ENCODE data around the gene UBAP2L. TPM values are rescaled to one million over a fixed set of nuclear protein-coding genes. Genes with fewer than 3 reads are reported as not detected.

Gene UBAP2L
- total and polyA plus RNA-seq, 2 donors (not counting 1 experiment from before 2014, with no cell fraction given): 51.9 to 180 TPM

DNA sequence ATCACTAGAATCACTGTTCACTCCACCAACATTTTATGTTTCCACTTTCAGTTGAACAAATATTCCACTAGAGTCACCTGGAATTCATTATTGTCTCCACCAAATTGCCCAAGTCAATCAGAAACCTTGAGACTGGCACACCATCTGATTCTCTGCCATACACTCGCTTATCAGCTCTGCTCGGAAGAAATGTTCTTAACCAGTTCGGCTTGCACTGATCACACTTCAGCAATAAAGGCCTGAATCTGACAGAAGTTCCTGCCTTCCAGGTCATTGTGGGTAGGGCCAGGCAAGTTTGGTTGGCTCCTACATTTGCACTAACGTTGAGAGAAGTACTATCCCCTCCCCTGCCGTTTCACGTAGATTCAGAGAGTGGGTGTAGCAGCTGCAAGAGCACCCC is 38.8 kb upstream of the UBAP2L start:
- no peaks in the 10 kb centered on the region for H3K27me3 ChIP-seq (ENCODE audit: control insufficient read depth, insufficient read depth, low read length)

DNA sequence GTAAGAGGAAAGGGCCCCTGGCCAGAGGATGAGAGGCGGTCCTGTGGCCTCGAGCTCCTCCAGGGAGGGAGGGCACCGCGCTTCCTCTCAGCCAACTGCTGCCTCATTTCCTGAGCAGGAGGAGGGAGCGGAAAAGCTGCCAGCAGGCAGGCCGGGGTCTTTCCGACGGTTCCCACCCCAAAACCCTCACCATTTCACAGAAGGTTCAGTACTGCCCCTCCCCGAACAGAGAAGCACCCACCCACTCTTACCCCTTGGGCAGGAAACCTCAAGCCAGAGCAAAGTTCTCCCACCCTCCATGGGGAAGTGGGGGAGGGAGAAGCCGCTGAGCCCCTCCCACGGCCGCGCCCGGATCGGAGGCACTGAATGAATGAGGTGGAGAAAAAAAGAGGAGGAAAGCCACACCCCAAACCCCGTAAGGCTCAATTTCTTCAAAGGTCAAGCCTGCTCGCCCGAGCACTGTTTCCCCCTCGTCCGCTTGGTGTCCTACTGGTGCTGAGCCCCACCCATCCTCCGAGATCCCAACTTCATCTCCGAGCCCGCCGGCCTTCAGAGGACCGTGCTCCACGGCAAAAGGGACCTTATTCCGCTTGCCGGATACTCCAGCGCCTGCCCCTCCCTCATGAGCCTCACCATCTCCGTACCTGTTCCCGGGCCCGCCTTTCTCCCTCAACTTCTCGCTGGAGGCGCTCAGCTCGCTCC is 38.3 kb upstream of the UBAP2L start:
- H3K4me2 ChIP-seq (ENCODE audit: extremely low read depth, insufficient read depth, low read length): peak overlapping the region; percentile 96
- H3K79me2 ChIP-seq (ENCODE audit: control insufficient read depth, insufficient read depth, low read length): peaks cover 53% of the 10 kb centered on the region
- H3K4me3 ChIP-seq (replicated peaks in 1 of 4; ENCODE audit: control extremely low read depth in 1 of 4, insufficient read depth in 1 of 4, low read depth in 3 of 4, low read length in 4 of 4): peak overlapping the region; percentile 60 to 98 (median 82)
- H3K27ac ChIP-seq (ENCODE audit: insufficient read depth, low read length): peak overlapping the region; percentile 92
- peak overlapping the region; percentile 74 for H3K9ac ChIP-seq (ENCODE audit: insufficient read depth, low read length)
- TF ChIP-seq EZH2 (IDR thresholded peaks at IDR 0.05; ENCODE audit: low read length, missing control alignments): no peak
- TF ChIP-seq, protein P1, sequence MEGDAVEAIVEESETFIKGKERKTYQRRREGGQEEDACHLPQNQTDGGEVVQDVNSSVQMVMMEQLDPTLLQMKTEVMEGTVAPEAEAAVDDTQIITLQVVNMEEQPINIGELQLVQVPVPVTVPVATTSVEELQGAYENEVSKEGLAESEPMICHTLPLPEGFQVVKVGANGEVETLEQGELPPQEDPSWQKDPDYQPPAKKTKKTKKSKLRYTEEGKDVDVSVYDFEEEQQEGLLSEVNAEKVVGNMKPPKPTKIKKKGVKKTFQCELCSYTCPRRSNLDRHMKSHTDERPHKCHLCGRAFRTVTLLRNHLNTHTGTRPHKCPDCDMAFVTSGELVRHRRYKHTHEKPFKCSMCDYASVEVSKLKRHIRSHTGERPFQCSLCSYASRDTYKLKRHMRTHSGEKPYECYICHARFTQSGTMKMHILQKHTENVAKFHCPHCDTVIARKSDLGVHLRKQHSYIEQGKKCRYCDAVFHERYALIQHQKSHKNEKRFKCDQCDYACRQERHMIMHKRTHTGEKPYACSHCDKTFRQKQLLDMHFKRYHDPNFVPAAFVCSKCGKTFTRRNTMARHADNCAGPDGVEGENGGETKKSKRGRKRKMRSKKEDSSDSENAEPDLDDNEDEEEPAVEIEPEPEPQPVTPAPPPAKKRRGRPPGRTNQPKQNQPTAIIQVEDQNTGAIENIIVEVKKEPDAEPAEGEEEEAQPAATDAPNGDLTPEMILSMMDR (conservative IDR thresholded peaks at IDR 0.05 in 1 of 2, IDR thresholded peaks at IDR 0.05 in 1 of 2; ENCODE audit: low read depth in 1 of 2, low read length in 2 of 2): no peak
- H3K36me3 ChIP-seq (ENCODE audit: control insufficient read depth, insufficient read depth, low read length): peaks cover 4% of the 10 kb centered on the region
- no peaks in the 10 kb centered on the region for H3K27me3 ChIP-seq (ENCODE audit: control insufficient read depth, insufficient read depth, low read length)
- no peak overlapping the region for H2AFZ ChIP-seq (ENCODE audit: low read length)
- peaks cover 8% of the 10 kb centered on the region for H4K20me1 ChIP-seq (ENCODE audit: control insufficient read depth, extremely low read depth, insufficient read depth, low read length)
- peak; percentile 75 to 87 for DNase-seq (ENCODE audit: low read depth in 2 of 2)
- H3K9me3 ChIP-seq (ENCODE audit: control insufficient read depth, insufficient read depth, low read depth, low read length): no peaks in the 10 kb centered on the region
- peaks cover 18% of the 10 kb centered on the region for H3K4me1 ChIP-seq (ENCODE audit: control insufficient read depth, extremely low read depth, insufficient read depth, low read length)

More for the DNA sequence above, 38.8 kb upstream of the UBAP2L start:
- Histone ChIP-seq H3K4me3 (replicated peaks in 1 of 4; ENCODE audit: control extremely low read depth in 1 of 4, insufficient read depth in 1 of 4, low read depth in 3 of 4, low read length in 4 of 4) (peak overlapping the region; percentile 60 to 98 (median 82)), H2AFZ (ENCODE audit: low read length) (no peak overlapping the region), H3K9me3 (ENCODE audit: control insufficient read depth, insufficient read depth, low read depth, low read length) (no peaks in the 10 kb centered on the region), H3K9ac (ENCODE audit: insufficient read depth, low read length) (peak overlapping the region; percentile 74), H3K36me3 (ENCODE audit: control insufficient read depth, insufficient read depth, low read length) (peaks cover 4% of the 10 kb centered on the region), H3K79me2 (ENCODE audit: control insufficient read depth, insufficient read depth, low read length) (peaks cover 59% of the 10 kb centered on the region), H4K20me1 (ENCODE audit: control insufficient read depth, extremely low read depth, insufficient read depth, low read length) (peaks cover 8% of the 10 kb centered on the region), H3K4me2 (ENCODE audit: extremely low read depth, insufficient read depth, low read length) (peak overlapping the region; percentile 96), H3K27ac (ENCODE audit: insufficient read depth, low read length) (peak overlapping the region; percentile 92), H3K4me1 (ENCODE audit: control insufficient read depth, extremely low read depth, insufficient read depth, low read length) (peaks cover 18% of the 10 kb centered on the region)
- no peak for DNase-seq (ENCODE audit: low read depth in 2 of 2)
- TF ChIP-seq, protein P1 (conservative IDR thresholded peaks at IDR 0.05 in 1 of 2, IDR thresholded peaks at IDR 0.05 in 1 of 2; ENCODE audit: low read depth in 1 of 2, low read length in 2 of 2): no peak
- no peak for TF ChIP-seq EZH2 (IDR thresholded peaks at IDR 0.05; ENCODE audit: low read length, missing control alignments)

DNA sequence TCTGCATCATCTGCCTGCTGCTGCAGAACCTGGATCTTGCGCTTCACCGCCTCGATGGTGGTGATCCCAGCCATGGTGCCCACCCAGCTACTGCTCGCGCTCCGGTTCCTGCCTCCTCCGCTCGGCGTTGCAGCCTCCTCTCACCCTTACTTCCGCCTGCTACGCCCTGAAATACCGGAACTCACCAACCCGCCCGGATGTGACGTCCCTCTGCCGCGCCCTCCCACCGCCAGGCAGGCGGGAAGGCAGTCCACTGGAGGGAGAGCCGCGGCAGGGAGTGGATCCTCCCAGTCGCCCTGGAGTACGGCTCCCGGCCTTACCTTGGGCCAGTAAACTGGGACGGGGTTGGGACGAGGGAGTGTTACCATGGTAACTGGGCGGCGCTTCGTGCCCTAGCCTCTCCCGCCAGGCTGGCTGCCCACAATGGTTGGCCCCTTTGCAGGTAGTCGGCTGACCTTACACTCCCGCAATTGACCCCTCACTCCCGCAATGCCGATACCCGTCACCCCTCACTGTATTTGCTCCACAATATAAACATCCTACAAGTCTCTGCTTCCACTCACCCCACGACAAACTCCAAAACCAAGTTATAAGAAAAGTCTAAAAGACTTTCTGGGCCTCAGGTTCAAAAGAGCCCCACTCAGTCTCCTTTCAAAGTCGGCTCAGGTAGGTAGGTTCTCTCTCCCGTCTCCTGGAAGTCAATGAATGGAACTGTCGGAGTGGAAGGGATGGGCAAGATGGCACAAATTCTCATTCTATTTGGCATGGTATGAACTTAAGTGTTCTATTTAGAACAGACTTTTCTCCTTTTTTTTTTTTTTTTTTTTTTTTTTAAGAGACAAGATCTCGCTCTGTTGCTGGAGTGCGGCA is 37.5 kb upstream of the UBAP2L start:
- peaks cover 18% of the 10 kb centered on the region for H3K4me1 ChIP-seq (ENCODE audit: control insufficient read depth, extremely low read depth, insufficient read depth, low read length)
- H3K27ac ChIP-seq (ENCODE audit: insufficient read depth, low read length): peak overlapping the region; percentile 92
- TF ChIP-seq EZH2 (IDR thresholded peaks at IDR 0.05; ENCODE audit: low read length, missing control alignments): no peak
- TF ChIP-seq, protein P1 (conservative IDR thresholded peaks at IDR 0.05 in 1 of 2, IDR thresholded peaks at IDR 0.05 in 1 of 2; ENCODE audit: low read depth in 1 of 2, low read length in 2 of 2): no peak
- no peaks in the 10 kb centered on the region for H3K9me3 ChIP-seq (ENCODE audit: control insufficient read depth, insufficient read depth, low read depth, low read length)
- peaks cover 8% of the 10 kb centered on the region for H4K20me1 ChIP-seq (ENCODE audit: control insufficient read depth, extremely low read depth, insufficient read depth, low read length)
- no peaks in the 10 kb centered on the region for H3K27me3 ChIP-seq (ENCODE audit: control insufficient read depth, insufficient read depth, low read length)
- H3K36me3 ChIP-seq (ENCODE audit: control insufficient read depth, insufficient read depth, low read length): peaks cover 4% of the 10 kb centered on the region
- peak overlapping the region; percentile 74 for H3K9ac ChIP-seq (ENCODE audit: insufficient read depth, low read length)
- peak overlapping the region; percentile 89 for H3K4me2 ChIP-seq (ENCODE audit: extremely low read depth, insufficient read depth, low read length)
- peak; percentile 92 to 97 for DNase-seq (ENCODE audit: low read depth in 2 of 2)
- H3K79me2 ChIP-seq (ENCODE audit: control insufficient read depth, insufficient read depth, low read length): peaks cover 46% of the 10 kb centered on the region
- peak overlapping the region; percentile 84 for H2AFZ ChIP-seq (ENCODE audit: low read length)
- peak overlapping the region; percentile 60 to 98 (median 82) for H3K4me3 ChIP-seq (replicated peaks in 1 of 4; ENCODE audit: control extremely low read depth in 1 of 4, insufficient read depth in 1 of 4, low read depth in 3 of 4, low read length in 4 of 4)
